Stimulated activated CD8-positive, alpha-beta memory T cell treated with anti-CD3 and anti-CD28 coated beads, Interleukin-4, amount 100 ng/mL, for 48 hours (primary cell): ENCODE results near the gene VSIG10L.
A peak's percentile ranks its signal among the peaks of the same experiment; 100 is the strongest.

Experiments
- DNase-seq: peaks from one replicate; pipeline ENCODE4 v3.0.0-alpha.2; 2020

The VSIG10L gene

DNA sequence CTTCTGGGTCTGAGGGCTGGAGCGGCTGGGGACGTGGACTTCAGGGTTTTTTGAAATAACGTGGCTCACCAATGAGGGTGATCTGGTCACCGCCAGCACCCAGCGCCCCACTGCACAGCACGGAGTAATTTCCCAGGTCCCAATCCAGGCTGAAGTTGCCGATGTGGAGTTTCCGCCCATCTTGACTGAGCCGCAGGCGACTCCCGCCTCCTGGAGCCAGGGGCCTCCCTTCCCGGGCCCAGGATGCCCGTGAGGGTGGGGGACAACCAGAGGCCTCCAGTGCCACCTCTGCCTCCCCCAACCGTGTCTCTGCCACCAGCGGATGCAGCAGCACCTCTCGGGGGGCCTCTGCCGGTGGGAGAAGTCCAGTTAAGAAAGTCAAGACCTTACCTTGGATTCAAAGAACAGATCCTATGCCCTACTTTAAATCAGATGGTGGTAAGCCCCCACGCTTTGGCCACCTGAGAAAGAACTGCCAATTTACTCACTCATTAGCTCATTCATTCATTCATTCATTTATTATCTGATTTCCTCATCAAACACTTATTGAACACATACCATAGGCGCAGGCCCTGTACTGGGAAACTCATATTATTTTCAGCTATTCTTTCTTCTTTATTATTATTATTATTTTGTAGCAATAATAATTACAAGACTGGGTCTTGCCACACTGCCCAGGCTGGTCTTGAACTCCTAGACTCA, 3.9 kb downstream of the VSIG10L start:
- DNase-seq = no peak

DNA sequence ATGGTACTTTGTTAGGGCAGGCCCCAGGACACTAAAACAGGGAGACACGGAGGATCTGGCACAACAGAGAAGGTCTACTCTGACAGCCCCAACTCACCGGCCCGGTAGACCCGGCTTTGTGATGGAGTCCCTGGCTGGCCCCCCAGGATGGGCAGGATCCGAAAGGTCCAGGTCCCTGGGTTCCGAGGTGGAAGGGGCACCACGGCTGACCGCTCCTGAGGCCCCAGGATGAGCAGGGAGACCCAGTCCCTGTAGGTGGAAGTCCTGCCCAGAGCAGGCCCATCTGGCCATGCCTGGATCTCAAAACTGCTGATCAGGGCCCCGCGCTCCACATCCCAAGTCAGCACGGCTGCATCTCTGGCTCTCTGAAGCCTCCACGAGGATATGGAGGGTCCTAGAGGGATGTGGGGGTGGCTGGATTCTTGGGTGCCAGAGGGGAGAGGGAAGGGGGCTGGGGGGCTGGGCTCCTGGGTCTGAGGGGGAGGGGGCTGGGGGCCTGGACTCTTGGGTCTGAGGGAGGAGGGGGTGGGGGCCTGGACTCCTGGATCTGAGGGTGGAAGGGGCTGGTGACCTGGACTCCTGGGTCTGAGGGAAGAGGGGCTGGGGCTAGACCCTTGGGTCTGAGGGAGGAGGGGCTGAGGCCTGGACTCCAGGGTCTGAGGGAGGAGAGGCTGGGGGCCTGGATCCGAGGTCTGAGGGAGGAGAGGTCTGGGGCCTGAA, 4.6 kb downstream of the VSIG10L start:
- DNase-seq = no peak

DNA sequence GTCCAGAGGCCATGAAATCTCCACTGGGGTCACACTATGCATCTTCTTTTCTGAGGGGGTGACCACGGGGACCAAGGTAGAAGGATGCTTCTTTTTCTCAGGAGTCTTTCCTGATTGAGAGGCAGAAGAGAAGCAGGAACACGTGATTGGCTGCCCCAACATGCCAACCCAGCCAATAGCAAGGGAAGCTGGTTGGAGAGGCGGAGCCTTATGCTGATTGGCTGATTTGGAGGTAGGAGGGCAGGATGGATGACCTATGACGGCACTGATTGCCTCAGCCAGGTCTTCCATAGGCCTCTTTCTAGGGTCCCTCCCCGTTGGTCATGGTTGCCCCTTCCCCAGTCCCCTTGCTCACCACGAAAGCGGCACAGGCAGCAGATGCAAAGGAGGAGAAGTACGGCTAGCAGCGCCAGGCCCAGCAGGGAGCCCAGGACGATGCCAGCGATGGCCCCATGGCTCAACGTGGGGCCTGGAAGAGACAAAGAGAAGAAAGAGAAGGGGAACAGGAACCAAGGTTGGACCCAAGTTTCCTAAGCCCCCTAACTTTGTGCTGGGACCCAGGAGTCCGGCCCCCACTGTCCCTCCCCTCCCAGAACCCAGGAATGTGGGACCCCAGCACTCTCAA, 8.0 kb downstream of the VSIG10L start:
- peak; percentile 49 for DNase-seq

DNA sequence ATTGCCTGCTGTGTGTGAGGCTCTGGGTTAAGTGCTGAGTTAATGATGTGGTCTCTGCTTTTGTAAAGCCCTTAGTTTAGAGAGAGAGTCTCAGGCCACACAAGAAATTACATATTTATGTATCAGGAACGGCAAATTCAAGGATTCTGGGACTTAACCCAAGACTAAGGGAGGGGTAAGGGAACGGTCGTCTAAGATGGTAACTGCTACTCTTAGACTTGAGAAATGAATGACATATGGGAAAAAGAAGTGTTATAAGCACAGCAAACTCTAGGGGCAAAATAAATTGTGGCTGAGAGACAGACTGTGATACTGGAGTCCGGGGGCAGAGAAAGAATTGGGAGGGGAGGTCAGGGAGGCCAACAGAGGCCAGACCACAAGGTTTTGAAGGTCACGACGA, 10.2 kb downstream of the VSIG10L start:
- no peak for DNase-seq

DNA sequence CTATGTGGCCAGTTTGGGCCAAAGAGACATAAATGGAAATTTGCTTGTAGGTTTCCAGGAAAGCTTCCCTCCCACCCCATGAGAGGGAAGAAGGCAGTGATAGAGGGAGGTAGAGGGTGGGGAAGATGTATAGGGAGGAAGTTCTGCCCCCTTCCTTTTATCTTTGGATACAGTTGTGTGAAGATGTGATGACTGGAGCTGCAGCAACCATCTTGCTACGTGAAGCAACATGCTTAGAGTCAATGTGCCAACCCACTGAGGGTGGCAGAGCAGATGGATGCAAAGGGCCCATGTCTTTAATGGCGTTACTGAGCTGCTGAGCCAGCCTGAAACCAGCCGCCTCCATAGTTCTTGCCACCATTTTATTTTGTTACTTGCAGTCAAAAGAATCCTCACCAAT, 10.7 kb downstream of the VSIG10L start:
- no peak for DNase-seq

DNA sequence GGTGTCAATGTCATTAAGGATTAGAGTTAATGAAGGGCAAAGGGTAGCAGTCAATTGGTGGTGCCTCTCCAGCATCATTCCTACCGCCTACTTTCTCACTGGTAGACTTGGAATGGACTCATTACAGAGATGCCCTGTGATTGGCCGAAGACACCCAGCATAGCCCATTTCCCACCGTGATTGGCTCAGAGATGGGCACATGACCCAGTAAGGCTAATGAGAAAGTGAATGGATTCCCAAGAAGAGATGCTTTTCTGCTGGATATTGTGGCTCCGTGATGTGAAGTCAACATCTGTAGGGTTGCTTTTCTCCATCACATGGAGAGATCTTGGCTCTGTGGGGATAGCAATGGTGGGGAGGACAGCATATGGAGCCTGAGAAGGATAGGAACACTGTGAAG, 11.6 kb downstream of the VSIG10L start:
- no peak for DNase-seq

DNA sequence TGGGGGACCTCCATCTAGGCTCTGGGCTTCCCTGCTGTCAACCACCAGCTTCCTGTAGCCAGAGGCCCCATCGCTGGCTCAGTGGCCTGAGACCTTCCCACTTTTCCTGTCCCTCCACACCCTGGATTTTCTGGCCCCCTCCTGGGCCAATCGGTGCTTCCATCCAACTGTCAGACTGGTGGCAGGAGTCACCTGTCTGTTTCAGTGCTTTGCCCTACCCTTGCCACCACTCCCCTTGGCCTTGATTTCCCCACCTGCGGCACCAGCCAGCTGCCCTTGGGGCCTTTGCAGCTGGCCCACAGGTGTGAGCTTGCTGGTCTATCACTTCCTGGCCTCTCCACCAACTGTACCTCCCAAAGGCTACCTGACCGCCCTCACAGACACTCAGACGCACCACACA, 12.5 kb downstream of the VSIG10L start:
- no peak for DNase-seq

DNA sequence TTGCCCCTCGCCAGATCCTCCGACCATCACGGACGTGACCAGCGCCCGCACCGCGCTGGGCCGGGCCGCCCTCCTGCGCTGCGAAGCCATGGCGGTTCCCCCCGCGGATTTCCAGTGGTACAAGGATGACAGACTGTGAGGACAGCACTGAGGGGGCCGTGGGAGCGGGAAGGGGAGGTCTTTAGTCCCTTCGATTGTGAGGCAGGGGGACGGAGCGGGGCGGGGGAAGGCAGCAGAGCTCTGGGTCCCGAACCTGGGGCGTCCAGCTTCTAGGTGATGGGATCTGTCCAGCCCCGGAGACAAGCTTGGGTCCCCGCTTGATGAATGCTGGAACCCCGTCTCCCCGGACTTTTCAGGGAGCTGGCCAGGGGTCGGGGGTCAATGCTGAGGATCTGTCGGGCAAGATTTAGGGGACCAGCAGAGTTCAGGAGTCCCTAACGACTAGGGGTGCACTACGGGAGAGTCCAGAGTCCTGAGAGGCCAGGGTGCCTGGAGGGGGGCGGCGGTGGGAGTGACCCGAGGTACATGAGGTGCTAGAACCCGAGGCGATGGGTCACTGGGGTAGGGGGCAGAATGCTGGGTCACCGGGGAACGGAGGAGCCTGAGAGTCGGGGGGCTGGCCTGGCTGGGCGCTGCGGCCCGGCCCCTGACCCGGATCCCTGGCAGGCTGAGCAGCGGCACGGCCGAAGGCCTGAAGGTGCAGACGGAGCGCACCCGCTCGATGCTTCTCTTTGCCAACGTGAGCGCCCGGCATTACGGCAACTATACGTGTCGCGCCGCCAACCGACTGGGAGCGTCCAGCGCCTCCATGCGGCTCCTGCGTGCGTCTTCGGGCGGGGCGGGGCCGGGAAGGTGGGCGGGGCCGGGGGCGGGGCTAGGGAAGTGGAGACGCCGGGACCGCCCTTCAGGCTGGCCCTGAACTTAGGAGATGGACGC, 14.6 kb downstream of the VSIG10L start:
- peak; percentile 79 for DNase-seq

DNA sequence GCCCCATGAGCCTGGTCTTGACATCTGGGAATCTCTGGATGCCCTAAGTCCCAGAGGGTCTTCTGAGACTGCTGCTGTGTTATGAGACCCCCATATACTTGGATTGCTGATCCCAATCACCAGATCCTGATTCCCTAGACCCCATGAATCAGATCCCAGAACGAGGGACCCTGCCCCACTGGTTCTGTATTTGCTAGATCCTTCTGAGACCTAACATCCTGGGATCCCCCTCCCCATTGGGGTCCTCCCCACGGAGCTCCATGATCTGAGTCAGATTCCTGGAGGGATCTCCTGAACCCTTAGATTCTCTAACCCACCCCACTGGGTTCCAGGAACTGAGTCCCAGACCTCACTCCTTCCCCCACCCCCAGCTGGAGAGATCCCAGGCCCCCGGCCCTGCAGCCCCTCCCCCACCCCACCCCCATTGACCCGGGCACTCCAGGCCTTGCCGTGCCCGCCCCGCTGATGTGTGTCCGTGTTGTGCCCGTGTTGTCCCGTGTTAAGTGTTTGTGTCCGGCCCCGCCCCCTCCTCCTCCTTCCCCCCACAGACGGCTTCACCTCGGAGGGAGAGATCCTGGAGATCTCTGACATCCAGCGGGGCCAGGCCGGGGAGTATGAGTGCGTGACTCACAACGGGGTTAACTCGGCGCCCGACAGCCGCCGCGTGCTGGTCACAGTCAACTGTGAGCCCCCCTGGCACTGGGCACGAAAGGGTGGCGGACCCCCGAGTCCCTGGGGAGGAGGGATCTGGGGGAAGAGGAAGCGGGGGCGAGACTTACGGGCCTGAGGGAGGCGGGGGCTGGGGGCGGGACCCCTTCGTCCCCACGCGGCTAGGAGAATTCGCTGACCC, 15.5 kb downstream of the VSIG10L start:
- DNase-seq = peak; percentile 31

DNA sequence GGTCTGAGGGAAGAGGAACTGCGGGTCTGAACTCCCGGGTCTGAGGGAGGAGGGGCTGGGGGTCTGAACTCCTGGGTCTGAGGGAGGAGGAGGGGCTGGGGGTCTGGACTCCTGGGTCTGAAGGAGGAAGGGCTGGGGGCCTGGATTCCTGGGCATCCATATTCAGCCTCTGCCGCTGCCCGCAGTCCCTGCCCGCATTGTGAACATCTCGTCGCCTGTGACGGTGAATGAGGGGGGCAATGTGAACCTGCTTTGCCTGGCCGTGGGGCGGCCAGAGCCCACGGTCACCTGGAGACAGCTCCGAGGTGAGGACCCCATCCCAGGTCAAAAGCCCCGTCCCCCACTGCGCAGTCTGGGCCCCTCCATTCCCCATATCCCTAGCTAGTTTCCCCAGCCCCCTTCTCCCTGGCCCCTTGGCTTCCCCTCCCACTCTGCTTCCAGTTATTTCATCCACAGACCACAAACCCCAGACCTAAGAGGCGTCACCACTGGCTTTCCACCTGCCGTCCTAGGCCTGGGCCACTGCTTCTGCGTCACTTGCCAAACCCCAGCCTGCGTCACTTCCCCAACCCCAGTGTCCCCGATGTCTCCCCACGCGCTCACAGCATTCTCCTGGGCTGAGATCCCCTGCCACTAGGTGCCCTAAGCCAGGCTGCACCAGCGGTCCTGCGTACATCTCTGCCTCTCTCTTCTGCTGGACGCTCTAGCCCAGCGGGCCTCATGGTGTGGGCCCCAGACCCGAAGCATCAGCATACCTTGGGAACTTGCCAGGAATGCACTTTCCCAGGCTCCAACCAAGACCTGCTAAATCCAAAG, 16.6 kb downstream of the VSIG10L start:
- peak; percentile 57 for DNase-seq

DNA sequence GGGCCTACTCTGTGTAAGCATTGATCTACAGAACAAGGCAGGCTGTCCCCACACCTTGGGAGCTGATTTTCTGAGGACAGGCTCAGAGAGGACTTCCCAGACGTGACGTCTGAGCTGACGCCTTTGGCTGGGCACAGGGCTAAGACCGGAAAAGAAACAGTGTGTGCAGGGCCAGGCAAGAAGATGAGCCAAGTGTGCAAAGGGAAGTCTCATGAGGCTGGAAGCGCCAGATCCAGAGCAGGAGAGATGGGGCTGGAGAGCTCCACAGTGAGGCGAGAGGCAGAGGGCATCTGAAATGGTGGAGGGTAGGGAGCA, 17.8 kb downstream of the VSIG10L start:
- no peak for DNase-seq

DNA sequence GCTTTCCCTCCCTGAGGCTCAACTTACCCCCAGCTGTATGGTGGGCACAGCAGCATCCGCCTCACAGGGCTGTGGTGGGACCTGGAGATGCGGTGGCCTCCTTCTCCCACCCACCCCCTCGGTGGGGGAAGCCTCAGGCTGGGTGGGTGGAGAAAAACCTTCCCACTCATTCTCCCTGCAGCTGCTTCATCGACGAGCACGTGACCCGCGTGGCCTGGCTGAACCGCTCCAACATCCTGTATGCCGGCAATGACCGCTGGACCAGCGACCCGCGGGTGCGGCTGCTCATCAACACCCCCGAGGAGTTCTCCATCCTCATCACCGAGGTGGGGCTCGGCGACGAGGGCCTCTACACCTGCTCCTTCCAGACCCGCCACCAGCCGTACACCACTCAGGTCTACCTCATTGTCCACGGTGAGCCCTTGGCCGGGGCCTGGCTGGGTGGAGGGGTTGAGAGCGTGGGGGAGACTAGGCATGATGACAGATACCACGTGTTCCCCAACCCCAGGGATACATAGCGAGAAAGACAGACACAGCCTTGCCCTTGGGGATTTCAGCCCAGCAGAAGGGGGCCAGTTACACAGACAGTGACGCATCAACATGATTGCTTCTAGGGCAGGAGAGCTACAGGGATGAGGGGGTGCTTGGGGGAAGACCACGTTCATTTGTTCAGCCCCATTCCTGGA, 18.3 kb downstream of the VSIG10L start:
- no peak for DNase-seq

DNA sequence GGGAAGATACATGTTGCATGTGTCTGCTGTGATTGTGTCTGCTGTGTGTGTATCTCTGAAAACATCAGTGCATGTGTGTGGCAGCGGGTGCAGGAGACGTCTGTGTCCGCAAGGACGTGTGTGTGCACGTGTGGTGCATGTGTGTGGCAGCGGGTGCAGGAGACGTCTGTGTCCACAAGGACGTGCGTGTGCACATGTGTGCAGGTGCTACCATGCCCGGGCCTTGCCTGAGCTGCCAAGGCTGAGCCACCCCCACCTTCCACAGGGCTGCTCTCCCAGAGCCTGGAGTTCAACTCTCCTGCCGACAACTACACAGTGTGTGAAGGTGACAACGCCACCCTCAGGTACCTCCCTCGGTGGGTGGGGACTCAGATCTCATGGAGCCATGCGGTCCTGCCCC, 20.1 kb downstream of the VSIG10L start:
- no peak for DNase-seq

DNA sequence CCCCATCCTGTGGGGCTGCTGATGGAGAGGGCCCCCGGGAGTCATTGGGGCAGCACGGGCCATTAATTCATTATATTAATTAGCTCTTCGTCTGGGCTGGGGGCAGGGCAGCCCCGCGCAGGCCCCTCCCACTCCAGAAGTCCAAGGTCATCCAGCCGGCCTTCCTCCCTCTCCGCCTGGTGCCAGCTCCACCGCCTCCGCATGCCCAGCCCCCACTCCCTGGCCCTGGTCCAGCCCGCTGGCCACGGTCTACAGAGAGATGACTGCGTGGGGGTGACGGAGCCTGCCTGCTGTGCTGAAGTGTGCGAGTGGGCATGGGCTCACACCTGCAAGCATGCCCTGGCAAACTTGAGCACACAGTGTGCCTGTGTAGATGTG, 21.7 kb downstream of the VSIG10L start:
- DNase-seq = no peak

DNA sequence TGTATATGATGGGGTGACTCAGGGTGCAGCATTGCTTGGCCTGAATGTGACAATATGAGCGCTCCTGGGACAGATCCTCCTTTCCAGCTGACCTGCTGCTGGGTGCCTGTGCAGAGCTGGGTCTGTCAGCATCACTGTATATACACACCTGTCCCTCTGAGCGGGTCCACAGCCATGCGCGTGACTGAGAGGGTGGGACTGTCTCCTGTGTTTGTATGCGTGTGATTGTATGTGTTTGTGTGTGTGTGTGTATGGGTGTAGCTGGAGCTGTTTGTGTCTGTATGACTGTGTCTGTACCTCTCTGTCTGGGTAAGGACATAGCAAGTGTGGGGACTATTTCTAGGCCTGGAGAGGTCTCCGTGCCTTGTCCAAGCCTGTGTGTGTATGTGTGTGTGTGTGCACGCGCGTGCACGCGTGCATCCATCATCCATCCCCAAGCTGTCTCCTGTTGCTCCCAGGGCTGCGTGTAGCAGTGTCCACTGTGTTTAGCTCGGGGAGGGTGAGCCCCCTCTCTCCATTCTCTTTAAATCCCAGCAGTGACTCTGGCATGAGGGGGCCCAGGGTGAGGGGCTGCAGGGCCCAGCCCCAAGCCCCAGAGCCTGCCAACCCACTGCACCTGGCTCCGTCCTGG, 22.2 kb downstream of the VSIG10L start:
- no peak for DNase-seq

DNA sequence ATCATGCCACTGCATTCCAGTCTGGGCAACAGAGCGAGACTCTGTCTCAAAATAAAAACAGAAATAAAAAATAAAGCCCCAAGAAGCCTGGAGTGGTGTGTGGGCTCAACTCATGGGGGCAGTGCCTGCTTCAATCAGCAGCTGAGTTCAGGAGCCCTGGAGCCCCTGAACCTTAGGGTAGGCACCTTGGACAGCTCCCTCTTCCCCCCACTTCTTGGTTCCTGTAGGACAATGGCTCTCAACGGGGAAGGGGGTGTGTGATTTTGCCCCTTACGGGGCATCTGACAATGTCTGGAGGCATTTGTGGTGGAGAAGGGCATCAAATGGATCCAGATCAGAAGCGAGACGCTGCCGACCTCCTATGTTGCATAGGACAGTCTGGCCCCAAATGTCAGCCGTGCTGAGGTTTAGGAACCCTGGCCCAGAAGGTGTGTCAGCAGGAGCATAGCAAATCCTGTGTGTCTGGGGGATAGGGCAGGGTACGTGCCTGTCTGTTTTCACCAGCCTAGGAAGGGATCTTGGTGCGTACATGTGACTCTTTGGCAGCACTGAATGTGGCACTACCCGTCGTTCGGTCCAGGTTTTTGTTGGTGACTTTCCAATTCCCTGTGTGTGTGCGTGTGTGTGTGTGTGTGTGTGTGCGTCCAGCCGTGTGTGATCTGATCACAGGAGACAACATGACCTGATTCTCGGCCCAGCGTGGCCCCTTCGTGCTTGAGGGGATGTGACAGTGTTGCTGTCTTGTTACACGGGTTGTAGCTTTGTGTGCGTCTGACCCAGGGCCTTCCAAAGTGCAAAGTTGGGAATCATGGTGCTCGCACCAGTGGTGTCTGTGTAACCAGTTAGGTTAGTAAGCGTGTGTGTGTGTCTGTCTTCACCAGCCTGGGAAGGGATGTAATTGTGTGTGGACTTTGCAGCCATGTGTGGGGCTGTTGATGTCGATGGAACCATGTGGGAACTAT, 23.0 kb downstream of the VSIG10L start:
- DNase-seq = no peak

DNA sequence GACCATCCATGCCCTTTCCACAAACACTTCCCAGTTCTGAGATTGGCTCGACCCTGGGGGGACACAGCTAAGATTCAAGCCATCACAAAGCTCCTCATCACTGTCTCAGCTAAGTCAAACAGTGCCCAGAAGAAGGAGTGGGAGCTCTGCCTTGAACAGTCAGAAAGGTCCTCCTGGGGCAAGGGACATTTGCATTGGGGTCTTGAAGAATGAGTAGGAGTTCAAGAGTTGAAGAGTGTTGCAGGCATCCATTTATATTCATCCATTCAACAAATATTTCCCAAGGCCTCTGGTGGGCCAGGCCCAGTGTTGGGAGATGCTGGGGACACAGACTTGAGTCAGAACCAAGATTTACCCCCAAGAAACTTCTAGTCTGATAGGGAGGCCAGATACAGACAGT, 24.0 kb downstream of the VSIG10L start:
- no peak for DNase-seq

DNA sequence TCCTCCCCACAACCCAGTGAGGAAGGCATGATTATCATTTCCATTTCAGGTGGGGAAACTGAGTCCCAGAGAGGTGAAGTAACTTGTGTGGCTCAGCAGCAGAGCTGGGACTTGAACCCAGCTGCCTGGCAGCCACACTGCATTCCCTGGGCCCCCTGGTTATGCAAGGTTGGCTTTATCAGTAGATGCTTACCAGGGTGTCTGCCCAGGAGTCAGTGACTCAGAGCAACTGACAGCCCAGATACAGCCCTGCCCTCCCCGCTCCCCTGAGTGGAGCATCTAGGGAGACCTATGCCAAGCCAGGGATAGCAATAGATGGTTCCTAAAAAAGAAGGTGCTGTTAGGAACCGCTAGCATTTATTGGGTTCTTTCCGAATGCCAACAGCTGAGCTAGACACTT, 24.6 kb downstream of the VSIG10L start:
- DNase-seq = no peak

DNA sequence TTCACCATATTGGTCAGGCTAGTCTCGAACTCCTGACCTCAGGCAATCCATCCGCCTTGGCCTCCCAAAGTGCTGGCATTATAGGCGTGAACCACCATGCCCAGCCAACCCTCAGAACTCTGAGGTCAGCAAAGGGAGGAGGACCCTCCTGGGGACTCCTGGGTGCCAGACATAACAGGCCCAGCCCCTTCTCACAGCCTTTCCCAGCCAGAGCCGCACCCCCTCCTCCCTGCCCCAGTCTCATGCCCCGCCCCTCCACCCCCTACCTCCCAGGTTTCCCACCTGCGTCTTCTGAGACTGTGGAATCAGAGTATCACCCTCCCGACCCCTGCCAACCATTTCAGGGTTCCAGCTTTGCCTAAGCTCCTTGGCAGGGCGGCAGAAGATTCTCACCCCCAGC, 25.3 kb downstream of the VSIG10L start:
- DNase-seq = no peak
